DOHH2 (cell line): ENCODE results near the gene RPH3AL.

ENCODE experiments used
- EZH2phosphoT487 ChIP-seq: fragments of 200-600 bp; sonication (generic); IDR thresholded peaks from 2 replicates; pipeline ENCODE4 v1.6.1; 2017; ENCODE audit warnings: borderline replicate concordance, mild to moderate bottlenecking, antibody characterized with exemption, low read length, moderate library complexity, mixed read lengths
- TF ChIP-seq, protein P1 (sequence below): fragments of 200-600 bp; sonication (generic); IDR thresholded peaks from one replicate; pipeline ENCODE4 v1.5.1; 2014; ENCODE audit warnings: antibody characterized with exemption, mild to moderate bottlenecking, low read depth, low read length; ENCODE audit not compliant: poor library complexity, severe bottlenecking

GRCh38 chr17:207775-208174, 144.8 kb downstream of the RPH3AL start:
- TF ChIP-seq, protein P1, sequence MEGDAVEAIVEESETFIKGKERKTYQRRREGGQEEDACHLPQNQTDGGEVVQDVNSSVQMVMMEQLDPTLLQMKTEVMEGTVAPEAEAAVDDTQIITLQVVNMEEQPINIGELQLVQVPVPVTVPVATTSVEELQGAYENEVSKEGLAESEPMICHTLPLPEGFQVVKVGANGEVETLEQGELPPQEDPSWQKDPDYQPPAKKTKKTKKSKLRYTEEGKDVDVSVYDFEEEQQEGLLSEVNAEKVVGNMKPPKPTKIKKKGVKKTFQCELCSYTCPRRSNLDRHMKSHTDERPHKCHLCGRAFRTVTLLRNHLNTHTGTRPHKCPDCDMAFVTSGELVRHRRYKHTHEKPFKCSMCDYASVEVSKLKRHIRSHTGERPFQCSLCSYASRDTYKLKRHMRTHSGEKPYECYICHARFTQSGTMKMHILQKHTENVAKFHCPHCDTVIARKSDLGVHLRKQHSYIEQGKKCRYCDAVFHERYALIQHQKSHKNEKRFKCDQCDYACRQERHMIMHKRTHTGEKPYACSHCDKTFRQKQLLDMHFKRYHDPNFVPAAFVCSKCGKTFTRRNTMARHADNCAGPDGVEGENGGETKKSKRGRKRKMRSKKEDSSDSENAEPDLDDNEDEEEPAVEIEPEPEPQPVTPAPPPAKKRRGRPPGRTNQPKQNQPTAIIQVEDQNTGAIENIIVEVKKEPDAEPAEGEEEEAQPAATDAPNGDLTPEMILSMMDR: no peak
- no peak for TF ChIP-seq EZH2phosphoT487
